HG03135 (cell line): ENCODE measurements around the gene NUP133.
"Not testable (repeated sequence)": the region's sequence is repeated elsewhere in the genome, so short reads cannot be mapped to it uniquely, and the experiment has no call there.

Source experiments
- ATAC-seq: cut with Tn5 transposase; IDR thresholded peaks from one replicate; pipeline ENCODE4 v1.9.1; 2021; ENCODE audit warnings: mild to moderate bottlenecking, moderate library complexity; ENCODE audit not compliant: unreplicated experiment

NUP133 gene

DNA sequence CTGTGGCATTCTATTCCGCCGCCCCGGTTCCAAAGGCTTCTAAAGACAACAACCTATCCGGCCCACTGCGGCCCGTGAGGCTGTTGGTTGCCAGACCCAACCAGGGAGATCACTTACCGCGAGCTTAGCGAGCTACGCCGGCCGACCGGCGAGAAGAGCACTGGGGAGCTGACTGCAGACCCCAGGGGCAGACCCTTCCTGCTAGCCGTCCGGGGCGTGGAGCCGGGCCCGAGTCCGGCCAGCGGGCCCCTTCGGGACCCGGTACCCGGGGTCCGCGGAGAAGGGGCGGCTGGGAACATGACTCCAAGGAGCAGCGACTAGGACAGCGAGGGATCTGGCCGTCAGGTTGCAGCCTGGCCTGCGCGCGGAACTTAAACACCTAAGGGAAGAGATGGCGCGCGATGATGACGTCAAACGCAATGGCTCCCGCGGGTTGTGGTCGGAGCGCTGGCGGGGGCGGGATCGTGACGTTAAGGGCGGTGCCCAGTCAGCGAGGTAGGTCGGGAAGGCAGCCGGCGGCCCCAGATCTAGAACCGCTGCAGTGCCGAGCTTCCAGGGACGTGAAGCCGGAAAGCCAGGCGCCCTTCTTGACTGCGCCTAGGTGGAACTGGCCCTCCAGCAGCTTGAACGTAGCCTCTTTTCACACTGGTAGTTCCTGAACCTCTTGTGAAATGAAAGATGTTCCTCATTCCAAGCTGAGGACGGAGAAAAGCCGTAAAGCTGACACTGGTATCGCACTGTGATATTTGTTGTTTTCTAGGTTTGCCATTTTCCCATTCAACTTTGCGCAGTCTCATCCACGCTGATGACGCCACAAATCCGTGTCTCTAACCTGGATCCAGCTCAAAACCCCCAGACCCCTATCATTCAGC is at the start of gene NUP133:
Gene NUP133, minus strand, starts transcription at position 391 of the 872 bp plus-strand sequence. Its CDS starts 92 bp downstream, at position 299.
- ATAC-seq: peak; percentile 93

DNA sequence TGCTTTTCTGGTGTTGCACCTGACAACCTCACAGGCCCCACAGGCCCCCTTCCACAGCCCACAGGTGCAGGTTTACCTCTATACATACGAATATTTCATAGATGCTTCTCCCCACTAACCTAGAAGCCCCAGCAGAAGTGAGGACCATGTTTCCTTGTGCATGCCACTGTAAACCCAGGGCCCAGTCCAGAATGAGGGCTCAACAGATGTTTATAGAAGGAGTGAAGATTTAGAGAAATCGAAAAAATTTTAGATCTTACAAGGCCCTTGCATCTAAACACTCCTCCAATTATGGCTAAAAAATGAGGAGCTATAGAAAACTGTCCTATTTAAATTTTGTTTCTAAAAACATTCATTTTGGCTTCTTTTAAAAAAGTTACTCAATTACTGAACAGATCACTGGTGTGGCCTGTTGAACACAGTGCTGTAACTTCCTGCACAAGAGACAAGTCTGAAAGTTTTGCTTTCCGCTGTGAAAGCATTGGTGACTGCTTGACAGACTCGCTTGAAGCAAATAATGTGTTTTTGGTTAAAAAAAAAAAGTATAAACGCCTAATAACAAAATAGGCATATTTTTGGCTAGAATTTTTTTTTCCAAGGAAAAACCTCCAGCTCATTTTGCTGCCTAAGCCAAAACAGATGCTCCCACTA is 49.2 kb upstream of the NUP133 start:
- no peak for ATAC-seq

DNA sequence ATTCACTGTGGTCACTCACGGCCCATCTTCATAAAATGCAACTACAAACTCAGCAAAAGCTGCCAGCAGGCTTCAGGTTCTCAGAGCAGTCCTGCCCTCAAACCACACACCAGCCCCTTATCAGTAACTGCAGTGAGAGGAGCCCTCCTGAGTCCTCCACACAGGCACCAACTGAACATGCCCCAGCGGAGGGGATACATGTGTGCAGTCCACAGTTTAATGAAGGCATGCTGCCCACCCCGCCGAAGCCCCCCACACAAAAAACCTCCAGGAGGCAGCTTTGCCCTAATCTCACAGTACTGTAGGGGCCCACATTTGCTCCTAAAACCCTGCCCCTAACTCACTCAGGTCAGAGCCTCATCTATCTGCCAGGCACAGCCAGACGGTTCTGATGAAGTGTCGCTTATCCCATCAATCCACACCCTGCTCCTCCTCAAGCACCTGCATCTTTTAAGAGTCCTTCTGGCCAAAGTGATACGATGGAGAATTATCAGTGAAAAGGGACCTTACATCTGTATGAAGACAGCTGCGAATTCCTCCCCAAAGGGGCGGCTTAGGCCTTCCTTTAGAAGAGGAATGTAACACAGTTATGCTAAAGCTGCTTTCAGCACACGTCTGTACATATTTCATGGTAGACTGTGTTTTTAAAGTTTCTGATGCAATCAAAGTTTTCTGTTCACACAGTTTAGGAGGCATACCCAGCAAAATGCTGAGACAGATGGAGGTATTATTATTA is 46.9 kb upstream of the NUP133 start:
- no peak for ATAC-seq

DNA sequence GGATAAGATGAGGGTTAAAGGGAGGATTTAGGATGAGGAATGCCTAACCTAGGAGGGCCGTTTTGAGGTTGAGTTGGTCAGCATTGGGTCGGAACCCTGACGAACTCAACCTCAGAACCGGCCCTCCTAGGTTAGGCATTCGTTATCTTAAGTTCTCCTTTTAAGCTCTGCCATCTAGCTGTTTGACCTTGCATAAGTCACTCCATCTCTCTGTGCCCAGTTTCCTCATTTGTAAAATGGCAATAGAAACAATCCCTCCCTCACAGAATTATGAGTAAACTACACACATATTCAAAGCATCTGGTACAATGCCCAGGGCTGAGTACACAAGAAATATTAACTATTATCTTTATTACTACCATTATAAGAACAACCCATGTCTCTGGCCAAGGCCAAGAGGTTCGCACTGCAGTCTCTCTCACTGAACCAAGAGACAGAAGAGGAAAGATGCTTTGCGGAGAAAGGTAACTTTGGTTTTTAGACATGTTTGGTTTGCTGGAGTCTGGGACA is 45.5 kb upstream of the NUP133 start:
- no peak for ATAC-seq

DNA sequence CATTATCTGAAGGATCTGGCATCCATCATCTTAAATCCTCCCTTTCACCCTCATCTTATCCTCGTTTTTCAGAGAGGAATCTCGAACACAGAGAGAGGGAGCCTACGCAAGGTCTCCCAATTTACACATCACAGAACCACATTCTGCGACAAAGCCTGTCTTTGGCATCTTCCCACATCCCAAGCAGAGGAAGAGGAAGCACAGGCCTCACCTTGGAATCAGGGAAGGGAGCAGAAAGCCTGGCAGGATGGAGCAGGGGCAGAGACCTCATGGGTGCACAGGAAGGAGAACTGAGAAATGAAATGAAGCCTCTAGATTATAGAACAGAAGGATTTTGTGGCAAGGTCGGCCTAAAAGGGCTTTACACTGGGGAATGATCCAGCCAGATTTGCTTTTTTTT is 44.6 kb upstream of the NUP133 start:
- no peak for ATAC-seq

DNA sequence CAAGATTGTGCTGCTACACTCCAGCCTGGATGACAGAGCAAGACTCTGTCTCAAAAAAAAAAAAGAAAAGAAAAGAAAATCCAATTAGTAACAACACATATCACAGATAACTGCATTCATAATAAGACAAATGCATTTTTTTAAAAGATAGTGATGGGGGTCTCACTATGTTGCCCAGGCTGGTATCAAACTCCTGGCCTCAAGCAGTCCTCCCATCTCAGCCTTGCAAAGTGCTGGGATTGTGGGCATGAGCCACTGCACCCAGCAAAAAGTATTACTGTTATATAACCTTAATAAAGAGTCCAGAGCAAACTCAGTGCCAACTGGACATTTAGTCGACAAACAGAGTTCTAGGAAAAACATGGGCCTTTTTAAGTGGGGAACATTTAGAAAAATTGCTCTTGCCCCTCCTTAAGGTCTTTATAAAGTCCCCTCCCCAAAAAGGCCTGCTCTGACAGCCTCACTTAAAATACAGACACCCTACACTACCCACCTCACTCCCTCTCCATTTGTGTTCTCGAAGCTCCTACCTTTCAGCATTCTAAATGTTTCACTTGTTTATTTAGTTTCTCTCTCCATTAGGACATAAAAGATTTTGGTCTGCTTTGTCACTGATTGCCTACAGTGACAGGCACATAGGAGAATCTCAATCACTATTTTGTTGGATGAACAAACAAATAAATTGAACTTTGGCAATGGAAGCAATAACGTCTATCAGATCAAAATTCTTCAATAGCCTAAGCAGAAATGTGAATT is 42.8 kb upstream of the NUP133 start:
- no peak for ATAC-seq

DNA sequence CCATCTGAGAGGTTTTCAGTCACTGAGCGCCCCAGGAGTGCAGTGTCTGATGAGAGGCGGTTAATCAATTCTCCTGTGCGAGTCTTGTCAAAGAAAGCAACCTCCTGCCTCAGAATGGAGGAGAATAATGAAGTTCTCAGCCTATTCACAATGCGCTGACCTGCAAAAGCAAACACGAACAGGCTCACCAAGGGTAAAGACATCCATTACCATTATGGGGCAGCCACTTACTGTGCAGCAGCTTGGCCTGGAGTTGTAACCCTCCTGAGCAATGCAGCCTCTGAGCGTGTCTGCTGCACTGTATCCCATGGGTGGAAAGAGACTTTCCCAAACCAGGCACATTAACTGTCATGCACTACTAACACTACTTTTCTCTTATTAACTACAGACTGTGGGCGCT is 39.4 kb upstream of the NUP133 start:
- no peak for ATAC-seq

DNA sequence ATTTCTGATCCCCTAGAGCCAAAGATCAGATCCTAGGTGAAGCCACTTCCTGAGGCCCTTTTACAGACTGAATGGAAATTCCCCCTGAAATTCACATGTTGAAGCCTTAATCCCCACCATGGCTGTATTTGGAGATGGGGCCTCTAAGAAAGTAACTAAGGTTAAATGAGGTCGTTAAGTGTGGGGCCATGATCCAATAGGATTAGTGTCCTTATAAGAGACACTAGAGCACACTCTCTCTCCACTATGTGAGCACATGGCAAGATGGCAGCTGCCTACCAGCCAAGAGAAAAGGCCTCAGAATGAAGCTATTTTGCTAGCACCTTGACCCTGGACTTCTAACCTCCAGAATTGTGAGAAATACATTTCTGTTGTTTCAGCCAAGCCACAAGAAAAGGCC is 36.4 kb upstream of the NUP133 start:
- no peak for ATAC-seq

DNA sequence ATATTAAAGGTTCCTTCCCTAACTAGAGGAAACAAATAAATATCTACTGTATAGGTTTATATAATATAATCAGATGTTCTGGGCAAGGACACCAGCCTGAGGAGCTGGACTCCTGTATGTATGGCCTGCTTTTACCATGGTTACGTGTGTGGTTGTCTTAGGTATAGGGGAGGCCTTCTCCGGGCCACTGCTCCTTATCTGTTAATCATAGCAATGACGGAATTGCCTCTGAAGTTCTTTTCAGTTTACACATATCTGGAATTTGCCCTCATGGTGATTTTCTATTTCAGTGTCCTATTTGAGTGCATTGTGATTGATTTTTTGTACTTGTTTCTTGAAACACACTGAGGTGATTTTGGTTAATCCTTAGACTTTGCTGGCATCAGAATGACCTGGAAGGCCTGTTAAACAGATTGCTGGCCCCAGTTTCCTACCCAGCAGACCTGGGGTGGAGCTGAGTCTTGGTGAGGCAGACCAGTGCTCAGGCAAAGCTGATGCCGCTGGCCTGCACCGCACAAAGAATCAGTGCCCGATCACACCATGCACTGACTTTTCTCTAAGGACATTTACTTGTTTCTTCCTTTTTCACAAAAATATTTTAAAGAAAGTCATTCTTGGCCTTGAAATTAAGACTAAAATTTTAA is 31.8 kb upstream of the NUP133 start:
- no peak for ATAC-seq

DNA sequence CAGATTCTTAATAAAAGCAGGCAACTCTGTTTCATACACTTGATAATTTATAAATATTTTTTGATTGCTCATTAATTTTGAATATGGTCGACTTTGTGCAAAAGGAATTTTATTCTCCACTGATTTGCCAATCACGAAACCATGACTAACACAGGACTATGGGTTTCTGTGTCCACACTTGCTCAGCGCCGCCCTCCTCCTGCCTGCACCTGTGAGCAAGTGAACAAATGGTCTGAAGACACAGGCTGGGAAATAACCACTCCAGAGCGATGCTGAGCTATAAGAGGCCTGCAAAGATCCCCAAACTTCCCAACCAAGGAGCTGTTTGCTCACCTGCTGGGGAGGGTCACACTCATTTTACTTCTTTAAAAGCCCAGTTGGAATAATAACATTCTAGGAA is 30.8 kb upstream of the NUP133 start:
- ATAC-seq: no peak

DNA sequence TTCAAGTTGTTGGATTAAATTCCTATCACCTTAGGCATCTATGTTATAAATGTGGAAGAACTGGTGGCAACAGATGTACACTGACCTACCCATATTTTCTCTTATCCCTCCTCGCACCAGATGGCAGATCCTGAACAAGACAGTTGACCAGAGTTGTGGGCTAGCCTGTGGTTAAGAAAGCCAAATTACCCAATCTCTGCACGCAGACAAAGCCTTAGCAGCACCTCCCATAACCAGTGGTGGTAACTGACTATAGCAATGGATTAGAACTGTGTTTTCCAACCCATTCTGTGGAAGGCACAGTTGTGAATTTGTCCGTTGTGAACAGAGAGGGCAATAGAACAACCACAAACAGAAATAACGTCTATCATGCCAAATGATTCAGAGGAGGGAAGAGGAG is 29.8 kb upstream of the NUP133 start:
- ATAC-seq: no peak

DNA sequence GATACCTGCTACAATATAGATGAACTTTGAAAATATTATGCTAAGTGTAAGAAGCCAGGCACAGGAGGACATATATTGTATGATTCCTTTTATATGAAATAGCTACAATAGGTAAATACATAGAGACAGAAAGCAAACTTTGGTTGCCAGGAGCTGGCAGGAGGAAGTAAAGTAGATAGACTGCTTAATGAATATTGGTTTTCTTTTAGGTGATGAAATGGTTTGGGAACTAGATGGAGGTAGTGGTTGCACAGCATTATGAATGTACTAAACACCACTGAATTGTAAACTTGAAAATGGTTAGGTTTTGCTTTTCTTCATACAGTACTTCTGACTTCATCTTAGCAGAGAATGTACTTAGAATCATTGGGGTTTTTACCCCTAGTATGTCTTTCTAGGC is 28.8 kb upstream of the NUP133 start:
- ATAC-seq: no peak

DNA sequence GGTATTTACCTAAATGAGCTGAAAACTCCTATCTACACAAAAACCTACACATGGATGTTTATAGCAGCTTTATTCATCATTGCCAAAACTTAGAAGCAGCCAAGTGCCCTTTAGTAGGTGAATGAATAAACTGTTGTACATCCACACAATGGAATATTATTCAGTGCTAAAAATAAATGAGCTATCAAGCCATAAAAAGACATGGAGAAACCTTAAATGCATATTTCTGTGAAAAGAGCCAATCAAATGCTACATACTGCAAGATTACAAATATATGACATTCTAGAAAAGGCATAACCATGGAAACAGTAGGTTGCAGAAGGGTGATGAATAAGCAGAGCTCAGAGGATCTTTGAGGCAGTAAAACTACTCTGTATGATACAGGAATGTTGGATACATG is 27.1 kb upstream of the NUP133 start:
- ATAC-seq: no peak

DNA sequence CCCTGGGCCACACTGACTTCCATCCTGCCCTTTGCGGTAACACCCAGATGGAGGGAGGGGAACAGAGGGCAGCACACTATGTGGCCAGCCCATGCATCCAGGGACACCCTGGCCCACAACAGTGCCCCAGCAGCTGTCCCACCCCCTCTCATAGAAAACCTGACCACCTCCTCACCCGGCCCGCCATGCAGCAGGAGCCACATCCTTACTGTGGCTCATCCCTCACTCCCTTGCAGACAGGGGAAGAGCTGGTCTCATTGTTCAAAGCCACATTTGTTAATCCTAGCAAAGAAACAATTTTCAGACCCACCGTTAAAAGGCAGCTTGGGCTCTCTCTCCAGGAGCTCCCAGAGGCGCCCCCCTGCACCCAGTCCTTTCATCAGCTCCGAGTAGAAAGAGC is 23.2 kb upstream of the NUP133 start:
- no peak for ATAC-seq

DNA sequence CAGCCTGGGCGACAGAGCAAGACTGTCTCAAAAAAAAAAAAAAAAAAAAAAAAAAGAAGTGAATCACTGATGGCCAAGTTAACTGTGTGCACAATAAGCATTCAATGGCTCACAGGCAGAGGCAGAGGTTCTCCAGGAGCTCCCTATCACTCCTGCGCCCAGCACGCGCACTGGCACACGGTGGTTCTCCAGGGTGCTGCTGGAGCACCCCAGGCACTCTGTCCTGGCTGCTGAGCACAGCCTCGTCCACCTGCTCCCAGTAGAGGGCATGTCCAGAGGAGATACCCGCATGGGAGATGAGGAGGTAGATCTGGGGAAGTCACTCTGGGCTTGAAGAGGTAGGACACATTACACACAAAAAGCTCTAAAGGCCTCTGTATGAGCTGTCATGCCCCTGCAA is 21.5 kb upstream of the NUP133 start:
- ATAC-seq: no peak

DNA sequence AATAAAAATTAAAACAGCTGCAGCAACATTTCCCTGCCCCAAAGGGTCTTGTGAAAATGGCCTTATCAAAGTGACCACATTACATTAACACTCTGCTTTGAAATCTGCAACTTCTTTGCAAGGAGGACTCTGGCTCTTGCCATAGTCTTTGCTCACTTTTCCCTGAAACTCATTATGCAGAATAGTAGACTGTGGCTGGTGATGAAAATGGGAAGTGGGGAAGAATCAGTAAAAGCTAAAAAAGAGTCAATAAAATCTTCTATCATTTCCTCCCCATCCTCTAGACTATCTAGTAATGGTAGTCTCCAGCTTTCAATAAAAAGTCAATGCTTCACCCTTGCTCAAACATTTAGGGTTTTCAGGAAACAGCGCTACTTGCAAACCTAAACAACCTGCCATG is 18.6 kb upstream of the NUP133 start:
- ATAC-seq: no peak

DNA sequence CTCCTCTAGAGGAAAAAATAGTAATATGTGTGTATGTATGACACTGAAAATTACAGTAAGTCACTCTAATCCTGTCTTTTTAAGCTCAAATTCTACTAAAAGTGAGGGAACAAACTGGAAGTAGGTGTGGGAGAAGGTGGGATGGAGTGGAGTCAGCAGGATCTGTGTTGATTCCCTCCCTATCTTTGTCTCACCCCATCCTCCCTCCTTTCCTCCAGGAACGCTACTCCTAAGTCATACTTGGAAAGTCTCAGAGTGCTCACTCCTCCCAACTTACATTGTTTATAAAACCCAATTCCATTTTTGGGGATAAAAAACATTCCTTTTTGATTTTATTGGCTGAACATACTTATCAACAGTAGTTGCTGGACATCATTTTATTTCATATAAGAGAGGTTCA is 14.9 kb upstream of the NUP133 start:
- ATAC-seq: no peak

DNA sequence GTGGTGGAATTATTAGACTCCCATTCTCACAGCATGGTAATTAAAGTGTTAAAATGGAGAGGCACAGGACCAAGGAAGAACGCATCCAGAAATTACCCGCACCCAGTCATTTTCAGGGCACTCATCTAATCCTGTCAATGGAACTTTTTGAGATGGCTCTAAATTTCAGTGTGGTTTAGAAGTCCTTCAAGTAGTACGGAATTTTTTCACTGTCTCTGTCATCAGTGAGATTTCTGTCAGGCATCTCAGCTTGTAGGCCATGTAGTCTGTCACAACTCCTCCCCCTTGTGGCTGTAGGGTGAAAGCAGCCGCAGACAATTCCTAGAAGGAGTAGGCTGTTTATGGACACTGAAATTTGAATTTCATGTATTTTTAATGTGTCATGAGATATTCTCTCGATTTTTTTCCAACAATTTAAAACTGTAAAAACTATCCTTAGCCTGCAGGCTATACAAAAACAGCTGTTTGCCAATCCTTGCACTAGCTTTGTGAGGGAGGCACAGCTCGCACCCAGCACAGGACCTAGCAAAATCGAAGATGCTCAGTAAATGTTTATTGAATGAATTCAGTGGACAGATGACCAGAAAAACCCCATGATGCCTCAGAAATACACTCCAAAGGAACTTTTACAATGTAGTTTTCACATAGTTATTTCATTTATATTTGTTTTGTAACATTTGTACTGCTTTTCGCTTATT is 6.6 kb upstream of the NUP133 start:
- ATAC-seq: no peak

DNA sequence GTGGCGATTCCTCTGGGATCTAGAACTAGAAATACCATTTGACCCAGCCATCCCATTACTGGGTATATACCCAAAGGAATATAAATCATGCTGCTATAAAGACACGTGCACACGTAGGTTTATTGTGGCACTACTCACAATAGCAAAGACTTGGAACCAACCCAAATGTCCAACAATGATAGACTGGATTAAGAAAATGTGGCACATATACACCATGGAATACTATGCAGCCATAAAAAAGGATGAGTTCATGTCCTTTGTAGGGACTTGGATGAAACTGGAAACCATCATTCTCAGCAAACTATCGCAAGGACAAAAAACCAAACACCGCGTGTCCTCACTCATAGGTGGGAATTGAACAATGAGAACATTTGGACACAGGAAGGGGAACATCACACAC is 3.5 kb upstream of the NUP133 start:
- ATAC-seq: not testable (repeated sequence)

DNA sequence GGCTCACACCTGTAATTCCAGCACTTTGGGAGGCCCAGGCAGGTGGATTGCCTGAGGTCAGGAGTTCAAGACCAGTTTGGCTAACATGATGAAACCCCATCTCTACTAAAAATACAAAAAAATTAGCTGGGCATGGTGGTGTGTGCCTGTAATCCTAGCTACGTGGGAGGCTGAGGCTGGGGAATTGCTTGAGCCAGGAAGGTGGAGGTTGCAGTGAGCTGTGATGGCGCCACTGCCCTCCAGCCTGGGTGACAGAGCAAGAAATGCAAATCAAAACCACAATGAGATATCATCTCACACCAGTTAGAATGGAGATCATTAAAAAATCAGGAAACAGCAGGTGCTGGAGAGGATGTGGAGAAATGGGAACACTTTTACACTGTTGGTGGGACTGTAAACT is 3.1 kb upstream of the NUP133 start:
- ATAC-seq: not testable (repeated sequence)
